Upper lobe of right lung (tissue), 1 donor: ENCODE results near the gene CBR3. TPM values are rescaled to one million over a fixed set of nuclear protein-coding genes. Genes with fewer than 3 reads are reported as not detected.

ENCODE experiments used
- ATAC-seq: fragments of 200-7000 bp; cut with Tn5 transposase; one replicate; pipeline ENCODE4 v1.9.1; 2020; ENCODE audit warnings: mild to moderate bottlenecking, moderate library complexity
- DNase-seq: peaks from one replicate; pipeline ENCODE4 v3.0.0-alpha.2; 2020
- H3K27ac ChIP-seq: fragments of 200-600 bp; one replicate; pipeline ENCODE4 v1.8.0; 2022
- H3K27me3 ChIP-seq: fragments of 200-600 bp; one replicate; pipeline ENCODE4 v1.8.0; 2022; ENCODE audit warnings: mild to moderate bottlenecking
- H3K36me3 ChIP-seq: fragments of 200-600 bp; one replicate; pipeline ENCODE4 v1.8.0; 2022
- H3K4me1 ChIP-seq: fragments of 200-600 bp; one replicate; pipeline ENCODE4 v1.8.0; 2022
- H3K4me3 ChIP-seq: fragments of 200-600 bp; one replicate; pipeline ENCODE4 v1.8.0; 2022; ENCODE audit warnings: mild to moderate bottlenecking
- H3K9me3 ChIP-seq: fragments of 200-600 bp; one replicate; pipeline ENCODE4 v1.8.0; 2022
- CTCF ChIP-seq: fragments of 200-600 bp; IDR thresholded peaks from one replicate; pipeline ENCODE4 v1.8.0; 2022; ENCODE audit warnings: antibody characterized with exemption
- intact Hi-C: fragments of 100-400 bp; cut with DNase I; formaldehyde crosslinking; loops from one replicate; pipeline ENCODE4 v1.11.0; 2022
- long read RNA-seq: library from polyadenylated mRNA; unstranded; transcript quantifications from one replicate; pipeline ENCODE4 v2.0.0, GENCODE V29; 2021
- total RNA-seq: library from RNA; stranded (reverse); fragmentation: NEBNext Ultra II Directional; extraction: Animal tissue kit (Norgen Biotek cat#: 25700); gene quantifications from one replicate; pipeline ENCODE4 v1.2.1, GENCODE V29; 2021
- donor health status: DM: no; HTN: yes; CAD: no; lungs with severe emphysema.

CBR3 gene
- total RNA-seq = 4.1 TPM
- long read RNA-seq, partial matches to known transcripts = 1 of 14 reads
- long read RNA-seq, other reads (novel, unspliced or antisense) = 11 of 14 reads

GRCh38 chr21:36134803-36135390 is at the start of gene CBR3:
CBR3 (plus strand) TSS chr21:36135079; CDS start chr21:36135193, 114 bp downstream.
- intact Hi-C loops = no loop called here
- Histone ChIP-seq H3K36me3 (no peaks in the 10 kb centered on the region), H3K27me3 (no peaks in the 10 kb centered on the region), H3K9me3 (no peaks in the 10 kb centered on the region), H3K4me1 (peaks cover 18% of the 10 kb centered on the region), H3K27ac (peak within 1 kb of the TSS; percentile 73), H3K4me3 (peak within 1 kb of the TSS; percentile 60)
- DNase-seq (peak; percentile 77), ATAC-seq (peak; percentile 51)
- no peak for TF ChIP-seq CTCF

DNA sequence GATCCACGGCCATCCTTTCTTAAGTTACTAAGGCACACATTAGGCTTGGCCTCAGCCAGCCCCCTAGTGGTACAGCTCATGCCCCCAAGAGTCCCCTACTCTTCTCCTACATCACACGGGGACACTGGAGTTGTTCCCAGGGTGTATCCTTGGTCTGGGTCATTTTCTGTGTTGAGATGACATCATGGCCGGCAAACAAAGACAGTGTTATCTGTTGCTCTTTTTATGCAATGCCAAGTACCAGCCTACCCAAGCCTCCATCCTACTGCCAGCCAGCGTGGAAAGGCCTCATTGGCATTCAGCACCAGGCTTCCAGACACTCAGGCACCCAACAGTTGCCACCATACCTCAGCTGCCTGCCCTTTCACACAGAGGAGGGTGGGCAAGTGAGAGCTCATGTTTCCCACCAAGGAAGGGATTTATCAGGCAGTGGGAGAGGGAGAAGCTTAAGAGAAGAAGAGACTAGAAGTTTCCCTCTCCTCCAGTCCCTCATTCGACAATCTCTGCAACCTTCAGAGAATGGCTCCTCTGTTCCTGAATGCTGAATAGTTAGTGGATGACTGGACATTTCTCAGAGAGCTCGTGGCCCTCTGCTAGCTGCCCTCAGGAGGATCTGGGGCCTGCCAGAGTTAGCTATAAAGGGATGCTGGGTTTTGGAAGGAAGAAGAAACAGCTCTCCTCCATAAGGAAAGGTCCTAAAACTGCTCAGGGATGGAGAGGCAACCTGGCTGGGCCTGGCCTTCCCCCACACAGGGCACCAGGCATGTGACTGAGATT is 47.3 kb upstream of the CBR3 start:
- no peaks in the 10 kb centered on the region for H3K27me3 ChIP-seq
- no peaks in the 10 kb centered on the region for H3K4me1 ChIP-seq
- no peak for TF ChIP-seq CTCF
- H3K36me3 ChIP-seq = no peaks in the 10 kb centered on the region
- H3K4me3 ChIP-seq = no peak overlapping the region
- no peak overlapping the region for H3K27ac ChIP-seq
- intact Hi-C loops = no loop called here
- ATAC-seq = no peak
- DNase-seq = no peak
- H3K9me3 ChIP-seq = no peaks in the 10 kb centered on the region

DNA sequence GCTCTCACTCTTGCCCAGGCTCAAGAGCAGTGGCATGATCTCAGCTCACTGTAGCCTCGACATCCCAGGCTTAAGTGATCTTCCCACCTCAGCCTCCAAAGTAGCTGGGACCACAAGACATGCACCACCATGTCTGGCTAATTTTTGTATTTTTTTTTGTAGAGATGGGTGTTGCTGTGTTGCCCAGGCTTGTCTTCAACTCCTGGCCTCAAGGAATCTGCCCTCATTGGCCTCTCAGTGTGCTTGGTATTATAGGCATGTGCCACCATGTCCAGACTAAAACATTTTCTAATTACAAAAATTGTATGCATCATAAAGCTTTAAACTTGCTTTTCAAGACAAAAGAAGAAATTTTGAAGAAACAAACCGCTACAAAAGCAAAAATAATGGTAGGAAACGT is 44.9 kb upstream of the CBR3 start:
- no peaks in the 10 kb centered on the region for H3K9me3 ChIP-seq
- H3K36me3 ChIP-seq = no peaks in the 10 kb centered on the region
- no peak for ATAC-seq
- no peak for TF ChIP-seq CTCF
- DNase-seq = no peak
- H3K27ac ChIP-seq = no peak overlapping the region
- no peak overlapping the region for H3K4me3 ChIP-seq
- H3K27me3 ChIP-seq = no peaks in the 10 kb centered on the region
- no peaks in the 10 kb centered on the region for H3K4me1 ChIP-seq
- intact Hi-C loops = no loop called here

GRCh38 chr21:36092681-36093080 is 42.2 kb upstream of the CBR3 start:
- Histone ChIP-seq H3K36me3 (no peaks in the 10 kb centered on the region), H3K4me1 (no peaks in the 10 kb centered on the region), H3K4me3 (no peak overlapping the region), H3K9me3 (no peaks in the 10 kb centered on the region), H3K27ac (no peak overlapping the region), H3K27me3 (no peaks in the 10 kb centered on the region)
- intact Hi-C loops = no loop called here
- DNase-seq (no peak), ATAC-seq (no peak)
- TF ChIP-seq CTCF = no peak

GRCh38 chr21:36093512-36093911 is 41.4 kb upstream of the CBR3 start:
- intact Hi-C loops = no loop called here
- Histone ChIP-seq H3K36me3 (no peaks in the 10 kb centered on the region), H3K9me3 (no peaks in the 10 kb centered on the region), H3K27ac (no peak overlapping the region), H3K4me1 (no peaks in the 10 kb centered on the region), H3K27me3 (no peaks in the 10 kb centered on the region), H3K4me3 (no peak overlapping the region)
- no peak for ATAC-seq
- TF ChIP-seq CTCF = no peak
- DNase-seq = no peak
